Panc1 (cell line): Measurements from ENCODE around the gene DDX55. TPM values are rescaled to one million over a fixed set of nuclear protein-coding genes. Genes with fewer than 3 reads are reported as not detected.

Source experiments
- ATAC-seq: fragments of 200-7000 bp; cut with Tn5 transposase; 2 replicates; pipeline ENCODE4 v1.9.1; 2020; ENCODE audit warnings: mild to moderate bottlenecking, moderate library complexity
- BruUV-seq: library from RNA; stranded (reverse); fragments of 400-500 nt; replicated peaks from 2 replicates; lab custom pipeline; 2021; lab: Mats Ljungman, UMichigan
- CTCF ChIA-PET: fragments of 300-600 bp; sonication (Branson Sonifier 250); formaldehyde crosslinking; loops from one replicate; lab custom pipeline; 2022; ENCODE audit warnings: antibody characterized with exemption; lab: Charles Lee
- POLR2A ChIA-PET: fragments of 300-600 bp; sonication (Branson Sonifier 250); formaldehyde crosslinking; loops from one replicate; lab custom pipeline; 2022; ENCODE audit warnings: antibody characterized with exemption; lab: Charles Lee
- DNase-seq: peaks from one replicate; pipeline ENCODE4 v3.0.0-alpha.2; 2010; ENCODE audit warnings: low read depth, low spot score
- H3K27ac ChIP-seq: 2 replicates; pipeline ENCODE4 v1.5.1; 2011; ENCODE audit warnings: mild to moderate bottlenecking, low read length, inconsistent platforms
- H3K27me3 ChIP-seq: fragments of 200-500 bp; sonication (Bioruptor generic); 2 replicates; pipeline ENCODE4 v1.6.0; 2014; ENCODE audit warnings: low read length, inconsistent platforms; ENCODE audit not compliant: control insufficient read depth, insufficient read depth
- H3K36me3 ChIP-seq: fragments of 200-500 bp; sonication (Bioruptor generic); 2 replicates; pipeline ENCODE4 v1.5.1; 2014; ENCODE audit warnings: inconsistent platforms, mild to moderate bottlenecking, low read length, moderate library complexity; ENCODE audit not compliant: control insufficient read depth, insufficient read depth
- H3K4me1 ChIP-seq: 2 replicates; pipeline ENCODE4 v1.5.1; 2011; ENCODE audit warnings: inconsistent platforms, mild to moderate bottlenecking, low read length, moderate library complexity; ENCODE audit not compliant: control insufficient read depth, insufficient read depth
- H3K4me3 ChIP-seq, 2 experiments: 2 replicates each; pipeline ENCODE4 v1.5.1; 2011 to 2012; ENCODE audit warnings: low read depth in 2 of 2, low read length in 2 of 2, mild to moderate bottlenecking in 2 of 2, inconsistent platforms in 1 of 2, moderate library complexity in 1 of 2
- H3K9me3 ChIP-seq: fragments of 200-500 bp; sonication (Bioruptor generic); 2 replicates; pipeline ENCODE4 v1.5.1; 2014; ENCODE audit warnings: low read depth, mild to moderate bottlenecking, inconsistent platforms, low read length, moderate library complexity; ENCODE audit not compliant: control insufficient read depth, insufficient read depth
- POLR2AphosphoS5 ChIP-seq: IDR thresholded peaks from 2 replicates; pipeline ENCODE4 v1.6.1; 2012; ENCODE audit warnings: mild to moderate bottlenecking, low read depth, low read length, moderate library complexity
- SIN3A ChIP-seq: IDR thresholded peaks from 2 replicates; pipeline ENCODE4 v1.6.1; 2012; ENCODE audit warnings: low read depth, mild to moderate bottlenecking, low read length, moderate library complexity, borderline replicate concordance; ENCODE audit not compliant: insufficient read depth
- TCF7L2 ChIP-seq: IDR thresholded peaks from 2 replicates; pipeline ENCODE4 v1.6.1; 2011; ENCODE audit warnings: mild to moderate bottlenecking, low read depth, low read length, inconsistent platforms
- in situ Hi-C: cut with HindIII; loops from 2 replicates; pipeline ENCODE4 v1.10.0; 2016; ENCODE audit warnings: low sequenced_read_pairs, low pct_unique_long_range_greater_than_20kb
- intact Hi-C: fragments of 100-400 bp; cut with micrococcal nuclease; formaldehyde crosslinking; loops from one replicate; pipeline ENCODE4 v1.10.0; 2022; ENCODE audit not compliant: unreplicated experiment
- total RNA-seq: library from RNA; stranded (reverse); gene quantifications from one replicate; pipeline ENCODE4 v1.2.1, GENCODE V29; 2021; ENCODE audit not compliant: unreplicated experiment
- TF ChIP-seq, protein P1 (sequence below): fragments of 450-650 bp; IDR thresholded peaks from 2 replicates; pipeline ENCODE4 v1.5.1; 2017; ENCODE audit warnings: mild to moderate bottlenecking
- TF ChIP-seq, protein P2 (sequence below), 2 experiments: IDR thresholded peaks; 2 replicates each; pipeline ENCODE4 v1.6.1; 2011 to 2012; ENCODE audit warnings: low read depth in 2 of 2, control low read depth in 1 of 2, low read length in 1 of 2, mild to moderate bottlenecking in 1 of 2, moderate library complexity in 1 of 2; ENCODE audit not compliant: insufficient read depth in 1 of 2

The DDX55 gene
- total RNA-seq, 1 experiment from 2014 or later: 46.3 TPM

DNA sequence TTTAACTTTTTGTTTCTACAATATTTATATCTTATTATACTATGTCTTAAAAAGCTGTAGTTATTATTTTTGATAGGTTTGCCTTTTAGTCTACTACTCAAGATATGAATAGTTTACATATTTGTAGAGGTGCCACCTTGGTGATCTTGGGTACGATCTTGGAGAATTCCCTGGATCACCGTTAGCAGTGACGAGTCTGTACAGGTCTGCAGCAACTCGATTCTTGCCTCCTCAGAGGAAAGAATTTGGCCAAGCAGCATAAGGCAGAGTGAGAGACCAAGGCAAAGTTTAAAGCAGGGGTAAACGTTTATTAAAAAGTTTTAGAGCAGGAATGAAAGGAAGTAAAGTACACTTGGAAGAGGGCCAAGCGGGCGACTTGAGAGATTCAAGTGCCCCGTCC is 65.9 kb downstream of the DDX55 start:
- Histone ChIP-seq H3K4me1 (peaks cover 10% of the 10 kb centered on the region; the same call in 1 of the 2 replicates), H3K9me3 (no peaks in the 10 kb centered on the region), H3K27me3 (no peaks in the 10 kb centered on the region), H3K36me3 (no peaks in the 10 kb centered on the region), H3K4me3 (no peak overlapping the region), H3K27ac (no peak overlapping the region)
- CTCF ChIA-PET: no interaction called here
- TF ChIP-seq POLR2AphosphoS5: no peak
- TF ChIP-seq TCF7L2: no peak
- no peak for TF ChIP-seq SIN3A
- TF ChIP-seq, protein P1, sequence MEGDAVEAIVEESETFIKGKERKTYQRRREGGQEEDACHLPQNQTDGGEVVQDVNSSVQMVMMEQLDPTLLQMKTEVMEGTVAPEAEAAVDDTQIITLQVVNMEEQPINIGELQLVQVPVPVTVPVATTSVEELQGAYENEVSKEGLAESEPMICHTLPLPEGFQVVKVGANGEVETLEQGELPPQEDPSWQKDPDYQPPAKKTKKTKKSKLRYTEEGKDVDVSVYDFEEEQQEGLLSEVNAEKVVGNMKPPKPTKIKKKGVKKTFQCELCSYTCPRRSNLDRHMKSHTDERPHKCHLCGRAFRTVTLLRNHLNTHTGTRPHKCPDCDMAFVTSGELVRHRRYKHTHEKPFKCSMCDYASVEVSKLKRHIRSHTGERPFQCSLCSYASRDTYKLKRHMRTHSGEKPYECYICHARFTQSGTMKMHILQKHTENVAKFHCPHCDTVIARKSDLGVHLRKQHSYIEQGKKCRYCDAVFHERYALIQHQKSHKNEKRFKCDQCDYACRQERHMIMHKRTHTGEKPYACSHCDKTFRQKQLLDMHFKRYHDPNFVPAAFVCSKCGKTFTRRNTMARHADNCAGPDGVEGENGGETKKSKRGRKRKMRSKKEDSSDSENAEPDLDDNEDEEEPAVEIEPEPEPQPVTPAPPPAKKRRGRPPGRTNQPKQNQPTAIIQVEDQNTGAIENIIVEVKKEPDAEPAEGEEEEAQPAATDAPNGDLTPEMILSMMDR: no peak
- TF ChIP-seq, protein P2, sequence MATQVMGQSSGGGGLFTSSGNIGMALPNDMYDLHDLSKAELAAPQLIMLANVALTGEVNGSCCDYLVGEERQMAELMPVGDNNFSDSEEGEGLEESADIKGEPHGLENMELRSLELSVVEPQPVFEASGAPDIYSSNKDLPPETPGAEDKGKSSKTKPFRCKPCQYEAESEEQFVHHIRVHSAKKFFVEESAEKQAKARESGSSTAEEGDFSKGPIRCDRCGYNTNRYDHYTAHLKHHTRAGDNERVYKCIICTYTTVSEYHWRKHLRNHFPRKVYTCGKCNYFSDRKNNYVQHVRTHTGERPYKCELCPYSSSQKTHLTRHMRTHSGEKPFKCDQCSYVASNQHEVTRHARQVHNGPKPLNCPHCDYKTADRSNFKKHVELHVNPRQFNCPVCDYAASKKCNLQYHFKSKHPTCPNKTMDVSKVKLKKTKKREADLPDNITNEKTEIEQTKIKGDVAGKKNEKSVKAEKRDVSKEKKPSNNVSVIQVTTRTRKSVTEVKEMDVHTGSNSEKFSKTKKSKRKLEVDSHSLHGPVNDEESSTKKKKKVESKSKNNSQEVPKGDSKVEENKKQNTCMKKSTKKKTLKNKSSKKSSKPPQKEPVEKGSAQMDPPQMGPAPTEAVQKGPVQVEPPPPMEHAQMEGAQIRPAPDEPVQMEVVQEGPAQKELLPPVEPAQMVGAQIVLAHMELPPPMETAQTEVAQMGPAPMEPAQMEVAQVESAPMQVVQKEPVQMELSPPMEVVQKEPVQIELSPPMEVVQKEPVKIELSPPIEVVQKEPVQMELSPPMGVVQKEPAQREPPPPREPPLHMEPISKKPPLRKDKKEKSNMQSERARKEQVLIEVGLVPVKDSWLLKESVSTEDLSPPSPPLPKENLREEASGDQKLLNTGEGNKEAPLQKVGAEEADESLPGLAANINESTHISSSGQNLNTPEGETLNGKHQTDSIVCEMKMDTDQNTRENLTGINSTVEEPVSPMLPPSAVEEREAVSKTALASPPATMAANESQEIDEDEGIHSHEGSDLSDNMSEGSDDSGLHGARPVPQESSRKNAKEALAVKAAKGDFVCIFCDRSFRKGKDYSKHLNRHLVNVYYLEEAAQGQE (IDR thresholded peaks at IDR 0.05; ENCODE audit: insufficient read depth in 1 of 2, low read depth in 2 of 2, low read length in 1 of 2): no peak
- POLR2A ChIA-PET: no interaction called here
- no TSS peak for BruUV-seq
- no peak for DNase-seq
- in situ Hi-C loops: no loop called here
- intact Hi-C loops: no loop called here
- ATAC-seq: no peak

Other genes with a start within 250 kb of the DDX55 start
- gene SBNO1, start 237.3 kb upstream of the DDX55 start, total RNA-seq: 68.7 TPM
- gene KMT5A, start 218.0 kb upstream of the DDX55 start, total RNA-seq: 53.0 TPM
- gene RILPL2, start 165.4 kb upstream of the DDX55 start, total RNA-seq: 5.4 TPM
- 16.5 TPM for gene SNRNP35, start 144.0 kb upstream of the DDX55 start, total RNA-seq
- gene RILPL1, start 68.4 kb upstream of the DDX55 start, total RNA-seq: 16.2 TPM
- gene TMED2, start 17.5 kb upstream of the DDX55 start, total RNA-seq: 282 TPM
- gene EIF2B1, start 31.6 kb downstream of the DDX55 start, total RNA-seq: 49.4 TPM
- 40.7 TPM for gene GTF2H3, start 31.7 kb downstream of the DDX55 start, total RNA-seq
- 14.7 TPM for gene TCTN2, start 69.0 kb downstream of the DDX55 start, total RNA-seq
- 35.2 TPM for gene ATP6V0A2, start 110.3 kb downstream of the DDX55 start, total RNA-seq
- gene DNAH10, start 160.2 kb downstream of the DDX55 start, total RNA-seq: 0.39 TPM